Stimulated activated CD4-positive, alpha-beta T cell treated with anti-CD3 and anti-CD28 coated beads, TNF-alpha, amount 100 ng/mL, for 48 hours (primary cell): ENCODE data around the gene USP24.
"Not testable (repeated sequence)": the region's sequence is repeated elsewhere in the genome, so short reads cannot be mapped to it uniquely, and the experiment has no call there.

Source experiments
- DNase-seq, 3 donors: peaks; one replicate each; pipeline ENCODE4 v3.0.0-alpha.2; 2020; ENCODE audit warnings: low read depth in 3 of 3

Gene USP24

DNA sequence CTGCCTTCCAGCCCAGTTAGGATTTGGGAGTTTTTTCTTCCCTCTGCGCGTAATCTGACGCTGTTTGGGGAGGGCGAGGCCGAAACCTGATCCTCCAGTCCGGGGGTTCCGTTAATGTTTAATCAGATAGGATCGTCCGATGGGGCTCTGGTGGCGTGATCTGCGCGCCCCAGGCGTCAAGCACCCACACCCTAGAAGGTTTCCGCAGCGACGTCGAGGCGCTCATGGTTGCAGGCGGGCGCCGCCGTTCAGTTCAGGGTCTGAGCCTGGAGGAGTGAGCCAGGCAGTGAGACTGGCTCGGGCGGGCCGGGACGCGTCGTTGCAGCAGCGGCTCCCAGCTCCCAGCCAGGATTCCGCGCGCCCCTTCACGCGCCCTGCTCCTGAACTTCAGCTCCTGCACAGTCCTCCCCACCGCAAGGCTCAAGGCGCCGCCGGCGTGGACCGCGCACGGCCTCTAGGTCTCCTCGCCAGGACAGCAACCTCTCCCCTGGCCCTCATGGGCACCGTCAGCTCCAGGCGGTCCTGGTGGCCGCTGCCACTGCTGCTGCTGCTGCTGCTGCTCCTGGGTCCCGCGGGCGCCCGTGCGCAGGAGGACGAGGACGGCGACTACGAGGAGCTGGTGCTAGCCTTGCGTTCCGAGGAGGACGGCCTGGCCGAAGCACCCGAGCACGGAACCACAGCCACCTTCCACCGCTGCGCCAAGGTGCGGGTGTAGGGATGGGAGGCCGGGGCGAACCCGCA is 175.7 kb downstream of the USP24 start, which contains the start of gene PCSK9:
Gene PCSK9, plus strand, starts transcription at position 207 of the 741 bp plus-strand sequence. Its CDS starts 290 bp downstream, at position 497.
- DNase-seq: no peak

DNA sequence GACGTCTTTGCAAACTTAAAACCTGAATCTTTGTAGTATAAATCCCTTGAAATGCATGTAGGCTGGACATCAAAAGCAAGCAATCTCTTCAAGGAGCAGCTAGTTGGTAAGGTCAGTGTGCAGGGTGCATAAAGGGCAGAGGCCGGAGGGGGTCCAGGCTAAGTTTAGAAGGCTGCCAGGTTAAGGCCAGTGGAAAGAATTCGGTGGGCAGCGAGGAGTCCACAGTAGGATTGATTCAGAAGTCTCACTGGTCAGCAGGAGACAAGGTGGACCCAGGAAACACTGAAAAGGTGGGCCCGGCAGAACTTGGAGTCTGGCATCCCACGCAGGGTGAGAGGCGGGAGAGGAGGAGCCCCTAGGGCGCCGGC is 176.2 kb downstream of the USP24 start:
- DNase-seq: no peak

GRCh38 chr1:55038552-55038838 is 176.7 kb downstream of the USP24 start:
- DNase-seq: no peak

DNA sequence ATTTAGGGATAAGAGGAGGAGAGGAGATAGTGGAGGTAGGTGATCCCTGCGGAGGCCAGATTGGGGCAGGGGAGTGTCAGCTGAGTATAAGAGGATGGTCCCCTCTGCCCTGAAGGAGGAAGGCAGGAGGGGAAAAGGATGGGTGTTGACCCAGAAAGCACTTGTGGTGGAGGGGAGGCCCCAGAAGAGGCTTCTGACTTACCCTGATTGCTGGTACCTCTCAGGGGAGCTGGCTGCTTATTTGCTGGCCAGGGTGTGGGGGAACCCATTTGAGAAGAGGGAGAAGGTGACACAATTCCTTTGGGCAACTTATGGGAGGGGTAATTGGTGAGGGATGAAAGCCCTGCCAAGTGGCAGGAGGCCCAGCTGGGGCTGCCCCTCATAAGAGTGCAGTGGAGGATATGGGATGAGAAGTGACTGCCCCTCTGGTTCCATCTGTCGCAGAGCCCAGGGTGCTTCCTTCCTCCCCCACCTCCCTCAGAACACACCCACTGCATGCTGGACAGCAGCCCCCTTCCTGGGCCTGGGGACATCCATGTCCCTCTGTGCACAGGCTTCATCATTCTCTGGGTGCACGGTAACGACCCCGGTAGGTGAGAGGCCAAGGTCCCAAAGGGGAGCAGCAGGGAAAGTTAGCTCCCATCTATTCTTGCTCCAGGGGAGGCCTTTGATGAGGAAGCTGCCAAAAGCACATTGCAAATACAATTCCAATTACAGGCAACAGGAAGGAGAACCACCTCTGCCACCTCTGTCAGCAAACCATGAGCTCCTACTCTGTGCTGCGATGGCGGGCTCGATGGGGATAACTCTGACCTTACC is 177.2 kb downstream of the USP24 start:
- DNase-seq: no peak

DNA sequence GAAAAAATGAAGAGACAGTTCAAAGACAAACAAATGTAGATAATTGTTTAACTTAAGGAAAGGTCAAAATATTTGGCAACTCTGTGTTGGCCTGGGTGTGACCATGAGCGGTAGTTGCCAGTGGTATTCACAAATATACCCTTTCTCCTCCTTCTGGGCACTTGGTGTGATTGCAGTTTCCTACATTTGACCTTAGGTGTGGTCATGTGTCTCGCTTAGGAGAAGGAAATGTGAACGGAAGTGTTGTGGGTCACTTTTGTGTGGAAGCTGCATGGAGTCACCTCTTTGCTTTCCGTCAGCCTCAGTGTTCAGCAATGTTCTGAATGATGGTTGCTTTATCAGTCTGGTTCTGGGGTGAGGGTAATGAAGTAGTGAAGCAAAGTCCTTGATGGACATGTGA is 179.3 kb downstream of the USP24 start:
- no peak for DNase-seq

GRCh38 chr1:55034476-55035133 is 180.6 kb downstream of the USP24 start:
- DNase-seq: no peak

DNA sequence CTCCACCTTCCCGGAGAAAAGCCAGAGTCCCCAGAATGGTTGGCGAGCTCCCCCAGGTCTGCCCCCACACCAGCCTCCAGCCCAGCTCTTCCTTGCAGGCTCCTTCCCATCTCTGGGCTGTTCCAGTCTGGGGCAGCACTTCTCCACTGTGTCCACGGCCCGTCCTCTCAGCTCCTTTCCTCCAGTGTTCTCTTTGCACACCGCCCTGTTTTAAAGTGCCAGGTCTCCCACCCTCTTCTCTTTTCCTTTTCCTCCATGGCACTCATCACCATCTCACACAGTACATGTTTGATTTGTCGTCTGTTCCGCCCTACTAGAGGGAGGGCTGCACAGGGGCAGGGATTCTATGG is 181.9 kb downstream of the USP24 start:
- no peak for DNase-seq

- not testable (repeated sequence) for DNase-seq
These were observed 184.1 kb downstream of the USP24 start for GRCh38 chr1:55031098-55031497.

DNA sequence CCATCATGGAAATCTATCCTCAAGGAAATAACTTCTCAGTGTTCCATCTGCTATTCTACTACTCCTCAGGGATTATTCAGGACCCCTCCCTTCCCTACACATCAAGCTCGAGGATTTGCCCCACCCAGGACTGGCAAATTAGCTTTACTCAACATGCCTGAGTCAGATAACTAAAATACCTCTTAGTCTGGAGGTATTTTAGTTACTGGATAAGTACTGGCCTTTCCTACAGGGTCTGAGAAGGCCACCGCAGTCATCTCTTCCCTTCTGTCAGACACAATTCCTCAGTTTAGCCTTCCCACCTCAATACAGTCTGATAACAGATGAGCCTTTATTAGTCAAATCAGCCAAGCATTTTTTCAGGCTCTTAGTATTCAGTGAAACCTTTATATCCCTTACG is 188.5 kb downstream of the USP24 start:
- not testable (repeated sequence) for DNase-seq

DNA sequence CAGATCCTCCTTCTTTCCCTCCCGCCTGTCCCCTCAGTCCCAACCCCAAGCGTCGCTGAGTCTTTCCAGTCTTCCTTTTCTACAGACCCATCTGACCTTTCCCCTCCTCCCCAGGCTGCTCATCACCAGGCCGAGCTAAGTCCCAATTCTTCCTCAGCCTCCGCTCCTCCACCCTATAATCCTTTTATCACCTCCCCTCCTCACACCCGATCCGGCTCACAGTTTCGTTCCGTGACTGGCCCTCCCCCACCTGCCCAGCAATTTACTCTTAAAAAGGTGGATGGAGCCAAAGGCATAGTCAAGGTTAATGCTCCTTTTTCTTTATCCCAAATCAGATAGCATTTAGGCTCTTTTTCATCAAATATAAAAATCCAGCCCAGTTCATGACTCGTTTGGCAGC is 191.0 kb downstream of the USP24 start:
- DNase-seq: not testable (repeated sequence)

DNA sequence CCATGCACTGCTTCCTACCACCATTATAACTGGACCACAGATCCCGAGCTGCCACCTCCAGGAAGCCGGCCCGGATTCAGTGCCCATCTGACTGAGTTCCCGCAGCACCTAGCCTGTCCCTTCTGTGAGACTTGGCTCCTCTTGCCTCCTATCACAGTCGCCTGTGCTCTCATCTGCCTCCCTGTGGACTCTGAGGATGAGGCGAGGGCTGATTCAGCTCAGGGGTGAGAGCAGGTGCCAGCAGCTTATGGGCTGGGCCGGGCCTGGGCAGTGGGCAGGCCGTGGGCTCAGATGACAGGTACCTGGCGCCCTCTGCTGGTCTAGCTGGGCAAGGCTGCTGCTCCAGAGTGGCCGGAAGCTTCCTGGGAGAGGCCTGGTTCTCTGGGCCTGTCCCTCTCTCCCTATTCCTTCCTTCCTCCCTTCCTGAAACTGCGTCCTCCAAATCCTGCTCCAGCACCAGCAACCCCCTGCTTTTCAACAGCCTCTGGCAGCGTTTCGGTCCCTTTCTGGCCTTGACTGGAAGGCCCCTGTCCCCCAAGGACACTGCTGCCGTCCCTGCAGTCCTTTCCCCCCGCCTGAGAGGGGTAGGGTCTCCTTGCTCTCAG is 193.1 kb downstream of the USP24 start:
- DNase-seq: peak; percentile 51 to 68 (median 66)

DNA sequence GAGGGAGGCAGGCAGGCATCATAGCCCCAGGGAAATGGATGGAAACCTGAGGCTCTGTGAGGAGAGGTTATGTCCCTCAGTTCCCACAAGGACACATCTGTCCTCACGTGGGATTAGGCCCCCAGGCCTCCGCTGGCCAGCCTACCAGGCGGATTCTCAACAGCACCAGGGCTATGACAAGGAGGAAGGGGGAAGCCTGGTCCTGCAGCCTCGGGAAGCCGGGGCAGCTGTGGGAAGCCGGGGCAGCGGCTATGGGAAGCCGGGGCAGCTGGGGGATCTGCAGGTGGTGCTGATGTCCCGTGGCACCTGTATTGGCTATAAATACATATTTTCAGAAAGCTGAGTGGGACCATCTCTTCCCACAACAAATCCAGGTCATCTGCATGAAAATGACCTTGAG is 196.8 kb downstream of the USP24 start:
- DNase-seq: no peak
